ENCODE data around the gene WFIKKN2.

The WFIKKN2 gene

GRCh38 chr17:50830352-50830751 is 5.0 kb upstream of the WFIKKN2 start:
- DNase-seq (ENCODE audit: extremely low read depth, insufficient read length), result no peak
- Histone ChIP-seq H3K36me3 (ENCODE audit: control insufficient read depth, insufficient read depth, low read length) (no peaks in the 10 kb centered on the region), H3K27me3 (replicated peaks; ENCODE audit: control insufficient read depth, insufficient read depth, low read length) (no peaks in the 10 kb centered on the region; the same call in 1 of the 2 replicates), H3K4me3 (replicated peaks; ENCODE audit: low read depth, low read length) (no peak overlapping the region)
- no peak for TF ChIP-seq CTCF (IDR thresholded peaks at IDR 0.05; ENCODE audit: insufficient read depth, low read length, poor library complexity, severe bottlenecking)

- no peak for DNase-seq (ENCODE audit: extremely low read depth, insufficient read length)
- Histone ChIP-seq H3K27me3 (replicated peaks; ENCODE audit: control insufficient read depth, insufficient read depth, low read length) (no peaks in the 10 kb centered on the region; the same call in 1 of the 2 replicates), H3K4me3 (replicated peaks; ENCODE audit: low read depth, low read length) (no peak overlapping the region)
These were observed 4.4 kb upstream of the WFIKKN2 start for GRCh38 chr17:50830994-50831393.

GRCh38 chr17:50831471-50831928 is 3.9 kb upstream of the WFIKKN2 start:
- no peak for TF ChIP-seq CTCF (IDR thresholded peaks at IDR 0.05; ENCODE audit: insufficient read depth, low read length, poor library complexity, severe bottlenecking)
- Histone ChIP-seq H3K36me3 (ENCODE audit: control insufficient read depth, insufficient read depth, low read length) (no peaks in the 10 kb centered on the region), H3K27me3 (replicated peaks; ENCODE audit: control insufficient read depth, insufficient read depth, low read length) (no peaks in the 10 kb centered on the region; the same call in 1 of the 2 replicates), H3K4me3 (replicated peaks; ENCODE audit: low read depth, low read length) (no peak overlapping the region)
- DNase-seq (ENCODE audit: extremely low read depth, insufficient read length), result no peak

More at GRCh38 chr17:50830994-50831393, 4.4 kb upstream of the WFIKKN2 start:
- H3K36me3 ChIP-seq (ENCODE audit: control insufficient read depth, insufficient read depth, low read length), result no peaks in the 10 kb centered on the region
- TF ChIP-seq CTCF (IDR thresholded peaks at IDR 0.05; ENCODE audit: insufficient read depth, low read length, poor library complexity, severe bottlenecking), result no peak

GRCh38 chr17:50832267-50832863 is 3.0 kb upstream of the WFIKKN2 start:
- no peaks in the 10 kb centered on the region; the same call in 1 of the 2 replicates for H3K27me3 ChIP-seq (replicated peaks; ENCODE audit: control insufficient read depth, insufficient read depth, low read length)
- TF ChIP-seq CTCF (IDR thresholded peaks at IDR 0.05; ENCODE audit: insufficient read depth, low read length, poor library complexity, severe bottlenecking), result no peak
- no peak for DNase-seq (ENCODE audit: extremely low read depth, insufficient read length)
- H3K36me3 ChIP-seq (ENCODE audit: control insufficient read depth, insufficient read depth, low read length), result no peaks in the 10 kb centered on the region
- no peak overlapping the region for H3K4me3 ChIP-seq (replicated peaks; ENCODE audit: low read depth, low read length)

- Histone ChIP-seq H3K27me3 (replicated peaks; ENCODE audit: control insufficient read depth, insufficient read depth, low read length) (no peaks in the 10 kb centered on the region; the same call in 1 of the 2 replicates), H3K36me3 (ENCODE audit: control insufficient read depth, insufficient read depth, low read length) (no peaks in the 10 kb centered on the region), H3K4me3 (replicated peaks; ENCODE audit: low read depth, low read length) (no peak overlapping the region)
- no peak for TF ChIP-seq CTCF (IDR thresholded peaks at IDR 0.05; ENCODE audit: insufficient read depth, low read length, poor library complexity, severe bottlenecking)
- no peak for DNase-seq (ENCODE audit: extremely low read depth, insufficient read length)
These were observed 2.5 kb upstream of the WFIKKN2 start for GRCh38 chr17:50832864-50833381.
